K562 (cell line): ENCODE measurements around the gene EIF3M. TPM values are rescaled to one million over a fixed set of nuclear protein-coding genes. Genes with fewer than 3 reads are reported as not detected.
A peak's percentile ranks its signal among the peaks of the same experiment; 100 is the strongest.

Experiments used
- E2F3 ChIP-seq: fragments of 250-450 bp; sonication (Bioruptor Pico); IDR thresholded peaks from 2 replicates; pipeline ENCODE4 v1.4.0; 2020; ENCODE audit warnings: mild to moderate bottlenecking
- GABPA ChIP-seq: fragments of 200-800 bp; sonication (Bioruptor generic); conservative IDR thresholded peaks from 2 replicates; pipeline ENCODE4 v1.6.1; 2016; ENCODE audit warnings: low read depth, missing genetic modification characterization, missing compliant biosample characterization
- HDAC1 ChIP-seq, 2 experiments: fragments of 450-650 bp; IDR thresholded peaks; 2 replicates each; pipeline ENCODE4 v1.6.1; 2016 to 2017; ENCODE audit warnings: inconsistent platforms in 1 of 2, mild to moderate bottlenecking in 1 of 2, moderate library complexity in 1 of 2
- IFI16 ChIP-seq: fragments of 250-450 bp; sonication (Bioruptor Pico); IDR thresholded peaks from 2 replicates; pipeline ENCODE4 v2.1.2; 2022; ENCODE audit warnings: mild to moderate bottlenecking, inconsistent platforms
- MIER1 ChIP-seq: fragments of 450-650 bp; IDR thresholded peaks from 2 replicates; pipeline ENCODE4 v1.6.1; 2016; ENCODE audit warnings: antibody characterized with exemption, mild to moderate bottlenecking, low read depth
- MTA2 ChIP-seq: fragments of 450-650 bp; IDR thresholded peaks from 2 replicates; pipeline ENCODE4 v1.6.1; 2016; ENCODE audit warnings: low read depth
- MXI1 ChIP-seq: IDR thresholded peaks from 2 replicates; pipeline ENCODE4 v1.6.1; 2011; ENCODE audit warnings: low read depth, mild to moderate bottlenecking, improper control_type of control experiment, low read length
- NCOA2 ChIP-seq, 2 experiments: fragments of 450-650 bp; IDR thresholded peaks; 2 replicates each; pipeline ENCODE4 v1.6.1; 2018; ENCODE audit warnings: mild to moderate bottlenecking in 2 of 2, moderate library complexity in 1 of 2; ENCODE audit not compliant: partially characterized antibody in 2 of 2
- NCOR1 ChIP-seq: fragments of 450-650 bp; IDR thresholded peaks from 2 replicates; pipeline ENCODE4 v1.6.1; 2016; ENCODE audit warnings: mild to moderate bottlenecking, moderate library complexity
- NFYB ChIP-seq: IDR thresholded peaks from 2 replicates; pipeline ENCODE4 v1.6.1; 2011; ENCODE audit warnings: mild to moderate bottlenecking, moderate library complexity; ENCODE audit not compliant: insufficient read length; ENCODE audit errors: extremely low read depth
- NR2F6 ChIP-seq: fragments of 450-650 bp; formaldehyde crosslinking; IDR thresholded peaks from 2 replicates; pipeline ENCODE4 v1.4.0; 2020; ENCODE audit warnings: mild to moderate bottlenecking
- PHF20 ChIP-seq: fragments of 450-650 bp; IDR thresholded peaks from 2 replicates; pipeline ENCODE4 v1.6.1; 2018; ENCODE audit not compliant: partially characterized antibody
- RBM22 ChIP-seq: fragments of 200-400 bp; formaldehyde crosslinking; IDR thresholded peaks from 2 replicates; pipeline ENCODE4 v1.6.1; 2018; ENCODE audit warnings: low read length, low read depth; ENCODE audit not compliant: poor library complexity, severe bottlenecking
- SMARCA5 ChIP-seq: fragments of 450-650 bp; IDR thresholded peaks from 2 replicates; pipeline ENCODE4 v1.6.1; 2016
- TEAD1 ChIP-seq, 2 experiments: fragments of 450-650 bp in 1 of 2; sonication (generic) in 1 of 2; formaldehyde crosslinking; IDR thresholded peaks; 2 replicates each; pipeline versions ENCODE4 v1.4.0 to v1.8.0; 2020 to 2022; ENCODE audit warnings: mild to moderate bottlenecking in 2 of 2, missing genetic modification reagents in 1 of 2
- TSC22D4 ChIP-seq: fragments of 450-650 bp; IDR thresholded peaks from 2 replicates; pipeline ENCODE4 v1.6.1; 2016; ENCODE audit warnings: missing genetic modification characterization, missing biosample characterization, control low read depth
- U2AF1 ChIP-seq: fragments of 200-400 bp; formaldehyde crosslinking; optimal IDR thresholded peaks from 2 replicates; pipeline ENCODE3; 2017; ENCODE audit warnings: mild to moderate bottlenecking, low read depth, low read length, moderate library complexity
- YBX1 ChIP-seq: fragments of 450-650 bp; IDR thresholded peaks from 2 replicates; pipeline ENCODE4 v1.7.1; 2016; ENCODE audit warnings: mild to moderate bottlenecking
- ZNF140 ChIP-seq: fragments of 250-450 bp; sonication (Bioruptor Pico); IDR thresholded peaks from 2 replicates; pipeline ENCODE4 v1.8.0; 2021; ENCODE audit warnings: moderate library complexity, mild to moderate bottlenecking, inconsistent platforms
- ZNF146 ChIP-seq: IDR thresholded peaks from one replicate; pipeline ENCODE4 v1.6.1; 2018; ENCODE audit warnings: missing compliant biosample characterization; ENCODE audit not compliant: unreplicated experiment
- ZNF175 ChIP-seq: fragments of 200-800 bp; sonication (Bioruptor generic); IDR thresholded peaks from 2 replicates; pipeline ENCODE4 v1.6.1; 2016; ENCODE audit warnings: low read depth, mild to moderate bottlenecking, missing genetic modification characterization, missing compliant biosample characterization
- ZNF239 ChIP-seq: fragments of 250-450 bp; sonication (Bioruptor Pico); IDR thresholded peaks from 2 replicates; pipeline ENCODE4 v1.4.0; 2020; ENCODE audit warnings: mild to moderate bottlenecking
- ZNF354B ChIP-seq: fragments of 250-450 bp; sonication (Bioruptor Pico); IDR thresholded peaks from 2 replicates; pipeline ENCODE4 v1.4.0; 2020
- ZNF57 ChIP-seq: fragments of 450-650 bp; formaldehyde crosslinking; IDR thresholded peaks from 2 replicates; pipeline ENCODE4 v1.4.0; 2020; ENCODE audit warnings: mild to moderate bottlenecking, moderate library complexity
- ZNF668 ChIP-seq: fragments of 250-450 bp; sonication (Bioruptor Pico); IDR thresholded peaks from 2 replicates; pipeline ENCODE4 v1.8.0; 2022; ENCODE audit warnings: mild to moderate bottlenecking, inconsistent platforms
- ZNF764 ChIP-seq: fragments of 250-450 bp; sonication (Bioruptor Pico); IDR thresholded peaks from 2 replicates; pipeline ENCODE4 v1.4.0; 2020; ENCODE audit warnings: low read depth, mild to moderate bottlenecking, moderate library complexity
- polyA plus RNA-seq, 8 experiments: library from polyadenylated mRNA; depleted of rRNA in 4 of 8; stranded (reverse) in 5 of 8; unstranded in 3 of 8; fragments of >200 nt; fragmentation: Nextera tagmentation in 2 of 8; fragmentation: Illumina TruSeq in 1 of 8; extraction: Ambion mirVana in 2 of 8; extraction: Trizol in 1 of 8; gene quantifications; 2 replicates each; pipeline versions ENCODE4 v1.2.1 to v1.2.3, GENCODE V29; 2011 to 2014; ENCODE audit warnings: inconsistent platforms in 1 of 8, missing spikeins in 1 of 8
- total RNA-seq, 7 experiments: library from RNA; depleted of rRNA in 6 of 7; stranded (reverse); fragments of >200 nt in 6 of 7; fragmentation: Illumina TruSeq in 2 of 7; extraction: Trizol in 2 of 7; gene quantifications; 2 replicates each; pipeline versions ENCODE4 v1.2.1 to v1.2.3, GENCODE V29; 2011 to 2021; ENCODE audit warnings: low replicate concordance in 1 of 7
- TF ChIP-seq, protein P1 (sequence below): fragments of 250-450 bp; sonication (Bioruptor Pico); IDR thresholded peaks from 2 replicates; pipeline ENCODE4 v1.5.0; 2021
- TF ChIP-seq, protein P2 (sequence below): fragments of 450-650 bp; formaldehyde crosslinking; conservative IDR thresholded peaks from 2 replicates; pipeline ENCODE4 v1.4.0; 2022; ENCODE audit warnings: mild to moderate bottlenecking, missing genetic modification characterization
- TF ChIP-seq, protein P3 (sequence below), 2 experiments: fragments of 250-450 bp in 1 of 2; fragments of 450-650 bp in 1 of 2; sonication (Bioruptor Pico) in 1 of 2; IDR thresholded peaks; 2 replicates each; pipeline versions ENCODE4 v1.6.1 to v1.8.0; 2016 to 2021; ENCODE audit warnings: mild to moderate bottlenecking in 2 of 2, moderate library complexity in 2 of 2, missing compliant biosample characterization in 1 of 2, missing genetic modification characterization in 1 of 2

EIF3M gene
- total and polyA plus RNA-seq, 9 of the 15 experiments (the other 6 are each of a cell fraction or from before 2014, with no cell fraction given) = 602 to 2,015 (median 1,058) TPM

DNA sequence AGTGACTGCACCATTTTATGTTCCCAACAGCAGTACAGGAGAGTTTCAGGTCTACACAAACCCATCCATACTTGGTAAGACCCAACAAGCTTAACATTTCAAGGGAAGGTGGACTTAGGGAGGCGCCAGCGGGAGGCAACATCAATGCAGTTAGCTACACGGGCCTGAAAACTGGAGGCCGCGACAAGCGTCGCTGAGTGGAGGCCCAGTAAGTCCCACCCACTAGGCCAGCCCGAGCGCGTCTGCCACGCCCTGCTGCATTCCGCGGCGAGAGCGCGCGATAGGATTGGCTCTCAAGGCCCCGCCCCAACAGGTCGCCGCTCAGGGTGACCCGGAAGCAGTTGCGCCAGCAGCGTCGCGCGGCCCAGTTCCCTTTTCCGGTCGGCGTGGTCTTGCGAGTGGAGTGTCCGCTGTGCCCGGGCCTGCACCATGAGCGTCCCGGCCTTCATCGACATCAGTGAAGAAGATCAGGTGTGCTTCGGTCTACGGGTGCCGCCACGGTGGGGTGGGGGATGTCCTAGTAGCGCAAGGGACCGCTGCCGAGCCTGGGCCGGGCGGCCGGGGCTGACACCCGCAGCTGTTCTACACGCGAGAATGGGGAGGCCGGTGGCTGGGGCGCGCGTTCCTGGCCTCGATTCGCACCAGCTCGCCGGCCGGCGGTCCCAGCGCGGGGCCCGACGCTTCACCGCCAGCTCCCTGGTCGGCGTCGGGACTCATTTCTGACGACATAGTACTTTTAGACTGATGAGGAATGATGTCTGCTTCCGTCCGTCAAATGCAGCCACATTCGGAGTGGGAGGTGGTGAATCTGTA lies at the start of gene EIF3M (continued):
- no peak for TF ChIP-seq ZNF239 (CRISPR knock-in tag)
- no peak for TF ChIP-seq ZNF146 (CRISPR knock-in tag)
- no peak for TF ChIP-seq ZNF175 (CRISPR knock-in tag)
- 0 out of 2 replicates have a peak, but pooled peaks have one; percentile 17 for TF ChIP-seq E2F3 (CRISPR knock-in tag)
- no peak for TF ChIP-seq ZNF354B
- TF ChIP-seq ZNF668 = no peak
- TF ChIP-seq SMARCA5 = no peak
- TF ChIP-seq TSC22D4 (tag) = no peak
- TF ChIP-seq ZNF57 (CRISPR knock-in tag) = no peak
- peak; percentile 94 to 99 for TF ChIP-seq TEAD1 (CRISPR knock-in tag; IDR thresholded peaks at IDR 0.05)
- peak; percentile 77 for TF ChIP-seq MXI1
- TF ChIP-seq, protein P1, sequence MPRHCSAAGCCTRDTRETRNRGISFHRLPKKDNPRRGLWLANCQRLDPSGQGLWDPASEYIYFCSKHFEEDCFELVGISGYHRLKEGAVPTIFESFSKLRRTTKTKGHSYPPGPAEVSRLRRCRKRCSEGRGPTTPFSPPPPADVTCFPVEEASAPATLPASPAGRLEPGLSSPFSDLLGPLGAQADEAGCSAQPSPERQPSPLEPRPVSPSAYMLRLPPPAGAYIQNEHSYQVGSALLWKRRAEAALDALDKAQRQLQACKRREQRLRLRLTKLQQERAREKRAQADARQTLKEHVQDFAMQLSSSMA (CRISPR knock-in tag) = no peak
- peak; percentile 98 for TF ChIP-seq GABPA (tag)
- TF ChIP-seq NCOR1 = no peak
- no peak for TF ChIP-seq IFI16 (CRISPR knock-in tag)
- peak in 1 of 2 experiments; percentile 97; a peak in 2 of 4 replicates for TF ChIP-seq HDAC1 (IDR thresholded peaks at IDR 0.05)
- no peak for TF ChIP-seq NCOA2 (IDR thresholded peaks at IDR 0.05; ENCODE audit: partially characterized antibody in 2 of 2)
- TF ChIP-seq MIER1 = no peak
- no peak for TF ChIP-seq NR2F6
- TF ChIP-seq, protein P2, sequence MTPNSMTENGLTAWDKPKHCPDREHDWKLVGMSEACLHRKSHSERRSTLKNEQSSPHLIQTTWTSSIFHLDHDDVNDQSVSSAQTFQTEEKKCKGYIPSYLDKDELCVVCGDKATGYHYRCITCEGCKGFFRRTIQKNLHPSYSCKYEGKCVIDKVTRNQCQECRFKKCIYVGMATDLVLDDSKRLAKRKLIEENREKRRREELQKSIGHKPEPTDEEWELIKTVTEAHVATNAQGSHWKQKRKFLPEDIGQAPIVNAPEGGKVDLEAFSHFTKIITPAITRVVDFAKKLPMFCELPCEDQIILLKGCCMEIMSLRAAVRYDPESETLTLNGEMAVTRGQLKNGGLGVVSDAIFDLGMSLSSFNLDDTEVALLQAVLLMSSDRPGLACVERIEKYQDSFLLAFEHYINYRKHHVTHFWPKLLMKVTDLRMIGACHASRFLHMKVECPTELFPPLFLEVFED (CRISPR knock-in tag) = no peak
- peak; percentile 88 for TF ChIP-seq PHF20
- no peak for TF ChIP-seq YBX1
- TF ChIP-seq, protein P3, sequence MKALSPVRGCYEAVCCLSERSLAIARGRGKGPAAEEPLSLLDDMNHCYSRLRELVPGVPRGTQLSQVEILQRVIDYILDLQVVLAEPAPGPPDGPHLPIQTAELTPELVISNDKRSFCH (CRISPR knock-in tag; IDR thresholded peaks at IDR 0.05) = no peak
- TF ChIP-seq, protein P3 (tag; IDR thresholded peaks at IDR 0.05) = peak; percentile 51; the same call in 1 of the 2 replicates
- TF ChIP-seq U2AF1 = peak; percentile 22
- TF ChIP-seq MTA2 = peak; percentile 75
- TF ChIP-seq ZNF140 (CRISPR knock-in tag) = no peak
- TF ChIP-seq NFYB = peak; percentile 44
- TF ChIP-seq RBM22 = no peak
- TF ChIP-seq ZNF764 (CRISPR knock-in tag) = no peak
